Upper lobe of right lung (tissue), 1 donor: Measurements from ENCODE around the gene APP. TPM values are rescaled to one million over a fixed set of nuclear protein-coding genes. Genes with fewer than 3 reads are reported as not detected.
"Not testable (repeated sequence)": the region's sequence is repeated elsewhere in the genome, so short reads cannot be mapped to it uniquely, and the experiment has no call there.

Source experiments
- ATAC-seq: fragments of 200-7000 bp; cut with Tn5 transposase; one replicate; pipeline ENCODE4 v1.9.1; 2020; ENCODE audit warnings: mild to moderate bottlenecking, moderate library complexity
- DNase-seq: peaks from one replicate; pipeline ENCODE4 v3.0.0-alpha.2; 2020
- H3K27ac ChIP-seq: fragments of 200-600 bp; one replicate; pipeline ENCODE4 v1.8.0; 2022
- H3K27me3 ChIP-seq: fragments of 200-600 bp; one replicate; pipeline ENCODE4 v1.8.0; 2022; ENCODE audit warnings: mild to moderate bottlenecking
- H3K36me3 ChIP-seq: fragments of 200-600 bp; one replicate; pipeline ENCODE4 v1.8.0; 2022
- H3K4me1 ChIP-seq: fragments of 200-600 bp; one replicate; pipeline ENCODE4 v1.8.0; 2022
- H3K4me3 ChIP-seq: fragments of 200-600 bp; one replicate; pipeline ENCODE4 v1.8.0; 2022; ENCODE audit warnings: mild to moderate bottlenecking
- H3K9me3 ChIP-seq: fragments of 200-600 bp; one replicate; pipeline ENCODE4 v1.8.0; 2022
- CTCF ChIP-seq: fragments of 200-600 bp; IDR thresholded peaks from one replicate; pipeline ENCODE4 v1.8.0; 2022; ENCODE audit warnings: antibody characterized with exemption
- intact Hi-C: fragments of 100-400 bp; cut with DNase I; formaldehyde crosslinking; loops from one replicate; pipeline ENCODE4 v1.11.0; 2022
- total RNA-seq: library from RNA; stranded (reverse); fragmentation: NEBNext Ultra II Directional; extraction: Animal tissue kit (Norgen Biotek cat#: 25700); gene quantifications from one replicate; pipeline ENCODE4 v1.2.1, GENCODE V29; 2021
- donor health status: DM: no; HTN: yes; CAD: no; lungs with severe emphysema.

The APP gene
- total RNA-seq, 1 donor from 2014 or later: 480 TPM

DNA sequence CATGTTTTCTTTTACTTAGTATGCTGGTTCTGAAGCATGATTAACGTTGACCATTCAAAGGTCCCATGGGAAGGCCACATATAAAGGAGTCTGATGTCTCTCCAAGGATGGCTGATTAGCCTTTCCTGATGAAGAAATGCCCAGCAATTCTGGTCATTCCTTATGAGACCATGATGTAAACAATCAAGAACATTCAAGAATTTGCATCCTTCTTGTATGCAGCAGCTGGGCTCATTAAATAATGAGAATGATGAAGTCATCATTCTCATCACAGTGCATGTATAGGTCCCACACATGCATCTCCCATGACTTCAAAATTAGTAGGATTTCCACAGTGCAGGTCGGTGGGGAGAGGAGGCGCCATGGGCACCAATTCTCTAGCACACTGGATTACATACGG is 85.4 kb downstream of the APP start:
- TF ChIP-seq CTCF: no peak
- intact Hi-C loops: no loop called here
- ATAC-seq: no peak
- H3K4me1 ChIP-seq: no peaks in the 10 kb centered on the region
- H3K4me3 ChIP-seq: no peak overlapping the region
- peaks cover 11% of the 10 kb centered on the region for H3K36me3 ChIP-seq
- no peak overlapping the region for H3K27ac ChIP-seq
- DNase-seq: no peak
- H3K27me3 ChIP-seq: no peaks in the 10 kb centered on the region
- H3K9me3 ChIP-seq: no peaks in the 10 kb centered on the region

GRCh38 chr21:26082549-26082948 is 88.0 kb downstream of the APP start:
- no peak for ATAC-seq
- H3K4me1 ChIP-seq: no peaks in the 10 kb centered on the region
- no peak overlapping the region for H3K27ac ChIP-seq
- H3K9me3 ChIP-seq: no peaks in the 10 kb centered on the region
- H3K27me3 ChIP-seq: no peaks in the 10 kb centered on the region
- H3K4me3 ChIP-seq: no peak overlapping the region
- DNase-seq: no peak
- intact Hi-C loops: no loop called here
- no peaks in the 10 kb centered on the region for H3K36me3 ChIP-seq
- no peak for TF ChIP-seq CTCF

- H3K27ac ChIP-seq, H3K4me1 ChIP-seq, ATAC-seq, DNase-seq, H3K9me3 ChIP-seq, H3K36me3 ChIP-seq, H3K27me3 ChIP-seq, H3K4me3 ChIP-seq, intact Hi-C loops: not testable (repeated sequence)
Measured at GRCh38 chr21:26081175-26081760, 89.3 kb downstream of the APP start.

GRCh38 chr21:26080211-26080610 is 90.4 kb downstream of the APP start:
- ATAC-seq (no peak), DNase-seq (no peak)
- Histone ChIP-seq H3K4me1 (no peaks in the 10 kb centered on the region), H3K27ac (no peak overlapping the region), H3K4me3 (no peak overlapping the region), H3K36me3 (no peaks in the 10 kb centered on the region), H3K9me3 (no peaks in the 10 kb centered on the region), H3K27me3 (no peaks in the 10 kb centered on the region)
- TF ChIP-seq CTCF: no peak
- intact Hi-C loops: no loop called here

GRCh38 chr21:26079366-26079765 is 91.2 kb downstream of the APP start:
- H3K9me3 ChIP-seq: no peaks in the 10 kb centered on the region

DNA sequence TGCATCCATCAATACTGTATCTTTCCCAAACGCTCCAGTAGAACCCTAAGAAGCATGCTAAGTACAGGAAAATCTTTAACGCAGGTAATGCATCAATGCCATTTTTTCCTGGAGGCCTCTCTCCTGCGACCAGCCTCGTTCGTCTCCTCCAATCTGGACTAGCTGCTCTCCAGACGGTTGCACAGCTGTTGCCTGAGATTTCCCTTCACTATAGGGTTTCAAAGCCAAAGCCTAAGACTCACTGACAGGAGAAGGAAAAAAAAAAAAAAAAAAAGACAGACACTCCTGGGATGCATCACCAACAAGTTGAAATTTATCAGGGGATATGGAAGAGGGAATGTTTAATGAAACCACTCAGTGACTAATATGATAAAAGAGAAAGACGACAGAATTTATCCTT is 93.0 kb downstream of the APP start:
- H3K9me3 ChIP-seq: no peaks in the 10 kb centered on the region
- ATAC-seq (no peak), DNase-seq (no peak)
- intact Hi-C loops: no loop called here
- no peaks in the 10 kb centered on the region for H3K4me1 ChIP-seq
- no peak overlapping the region for H3K27ac ChIP-seq
- no peak for TF ChIP-seq CTCF
- no peak overlapping the region for H3K4me3 ChIP-seq
- H3K27me3 ChIP-seq: no peaks in the 10 kb centered on the region
- no peaks in the 10 kb centered on the region for H3K36me3 ChIP-seq

More at GRCh38 chr21:26079366-26079765, 91.2 kb downstream of the APP start:
- no peak overlapping the region for H3K4me3 ChIP-seq
- no peak for TF ChIP-seq CTCF
- ATAC-seq (no peak), DNase-seq (no peak)
- H3K27ac ChIP-seq: no peak overlapping the region
- no peaks in the 10 kb centered on the region for H3K36me3 ChIP-seq
- intact Hi-C loops: no loop called here
- no peaks in the 10 kb centered on the region for H3K4me1 ChIP-seq
- no peaks in the 10 kb centered on the region for H3K27me3 ChIP-seq
